Frontal cortex (tissue), 1 donor: ENCODE results near the gene WDR89. TPM values are rescaled to one million over a fixed set of nuclear protein-coding genes. Genes with fewer than 3 reads are reported as not detected.

Experiments
- small RNA-seq: library from RNA; depleted of rRNA; stranded (forward); fragments of <200 nt; gene quantifications from one replicate; pipeline ENCODE3, GENCODE V24; 2014
- total RNA-seq: library from RNA; depleted of rRNA; stranded (reverse); fragments of >200 nt; gene quantifications from one replicate; pipeline ENCODE4 v1.2.3, GENCODE V29; 2014

Gene WDR89
- total RNA-seq, 1 donor from 2014 or later, result 46.5 TPM

Small RNAs within 50 kb of the gene (small RNA-seq; reads per million reads assigned to genes)
- gene RF00012 (not detected), gene RF00019 (not detected), gene RNU6-1162P (not detected), gene RNU6-597P (not detected)

Other genes with a start within 250 kb of the WDR89 start
- gene PPP2R5E, start 98.5 kb downstream of the WDR89 start, total RNA-seq, result 35.1 TPM
- 36.7 TPM for gene SGPP1, start 86.2 kb upstream of the WDR89 start, total RNA-seq
- 109 TPM for gene SYNE2, start 211.1 kb upstream of the WDR89 start, total RNA-seq